NCI-H1694 treated with DMSO at 0.1 percent for 48 hours (cell line): ENCODE measurements around the gene UBN2.

Experiments
- DNase-seq: peaks from one replicate; lab custom pipeline; 2025; lab: John Stamatoyannopoulos, UW

UBN2 gene

GRCh38 chr7:139354729-139355128 is 123.7 kb downstream of the UBN2 start:
- no peak for DNase-seq

GRCh38 chr7:139355320-139355719 is 124.3 kb downstream of the UBN2 start:
- DNase-seq = no peak
